CD14-positive monocyte (primary cell): ENCODE measurements around the gene WHRN. TPM values are rescaled to one million over a fixed set of nuclear protein-coding genes. Genes with fewer than 3 reads are reported as not detected.

Experiments used
- DNase-seq, 3 donors: peaks; one replicate each; pipeline ENCODE4 v3.0.0-alpha.2; 2011 to 2022
- H2AFZ ChIP-seq: 2 replicates; pipeline ENCODE4 v1.6.0; 2012; ENCODE audit warnings: mild to moderate bottlenecking, low read depth, low read length, inconsistent platforms; ENCODE audit not compliant: insufficient read depth, poor library complexity, severe bottlenecking
- H3K27ac ChIP-seq, 2 donors: 1 replicate in 1 of 2; 2 replicates in 1 of 2; pipeline ENCODE4 v1.5.1; 2012 to 2013; ENCODE audit warnings: low read length in 2 of 2, control low read depth in 1 of 2, inconsistent platforms in 1 of 2, low read depth in 1 of 2, mild to moderate bottlenecking in 1 of 2
- H3K27me3 ChIP-seq, 2 donors: one replicate each; pipeline versions ENCODE4 v1.6.0 to v1.6.1; 2011 to 2013; ENCODE audit warnings: low read length in 2 of 2; ENCODE audit not compliant: control insufficient read depth in 2 of 2, insufficient read depth in 2 of 2
- H3K36me3 ChIP-seq, 2 donors: replicated peaks in 1 of 2; 1 replicate in 1 of 2; 2 replicates in 1 of 2; pipeline versions ENCODE4 v1.5.1 to v1.6.1; 2012 to 2013; ENCODE audit warnings: low read length in 2 of 2, control low read depth in 1 of 2, inconsistent platforms in 1 of 2, mild to moderate bottlenecking in 1 of 2; ENCODE audit not compliant: insufficient read depth in 2 of 2, control insufficient read depth in 1 of 2
- H3K4me1 ChIP-seq, 2 donors: 1 replicate in 1 of 2; 2 replicates in 1 of 2; pipeline versions ENCODE4 v1.5.1 to v1.6.1; 2012 to 2013; ENCODE audit warnings: low read length in 2 of 2, control low read depth in 1 of 2, inconsistent platforms in 1 of 2, mild to moderate bottlenecking in 1 of 2, moderate library complexity in 1 of 2; ENCODE audit not compliant: insufficient read depth in 2 of 2, control insufficient read depth in 1 of 2
- H3K4me2 ChIP-seq: replicated peaks from 2 replicates; pipeline ENCODE3; 2012; ENCODE audit warnings: low read length, moderate library complexity, mild to moderate bottlenecking; ENCODE audit not compliant: poor library complexity, severe bottlenecking; ENCODE audit errors: extremely low read depth
- H3K4me3 ChIP-seq, 3 experiments: fragments of 200-600 bp in 1 of 3; sonication (generic) in 1 of 3; replicated peaks in 1 of 3; 1 replicate in 2 of 3; 2 replicates in 1 of 3; pipeline ENCODE4 v1.5.1; 2011 to 2013; ENCODE audit warnings: low read length in 3 of 3, mild to moderate bottlenecking in 3 of 3, control low read depth in 2 of 3, low read depth in 2 of 3, inconsistent platforms in 1 of 3, moderate library complexity in 1 of 3
- H3K79me2 ChIP-seq: 2 replicates; pipeline ENCODE4 v1.6.0; 2012; ENCODE audit warnings: mild to moderate bottlenecking, control low read depth, inconsistent platforms, low read length, moderate library complexity; ENCODE audit not compliant: insufficient read depth
- H3K9ac ChIP-seq: 2 replicates; pipeline ENCODE4 v1.6.0; 2017; ENCODE audit warnings: low read length, mild to moderate bottlenecking; ENCODE audit not compliant: insufficient read depth, poor library complexity, severe bottlenecking
- H3K9me3 ChIP-seq, 2 donors: replicated peaks in 1 of 2; 1 replicate in 1 of 2; 2 replicates in 1 of 2; pipeline versions ENCODE4 v1.5.1 to v1.6.1; 2012 to 2013; ENCODE audit warnings: low read length in 2 of 2, control low read depth in 1 of 2; ENCODE audit not compliant: control insufficient read depth in 1 of 2, insufficient read depth in 1 of 2
- H4K20me1 ChIP-seq: 2 replicates; pipeline ENCODE4 v1.6.0; 2012; ENCODE audit warnings: mild to moderate bottlenecking, low read length, control low read depth, moderate library complexity; ENCODE audit not compliant: insufficient read depth
- H3K27ac Mint-ChIP-seq, 7 donors: one replicate each; pipeline ENCODE4 v1.8.0; 2020; ENCODE audit warnings: mild to moderate bottlenecking in 7 of 7, mixed read lengths in 7 of 7, moderate library complexity in 6 of 7, inconsistent platforms in 2 of 7
- H3K27me3 Mint-ChIP-seq, 3 donors: one replicate each; pipeline ENCODE4 v1.8.0; 2021 to 2022; ENCODE audit warnings: low read depth in 3 of 3, mild to moderate bottlenecking in 3 of 3, mixed read lengths in 3 of 3, moderate library complexity in 3 of 3, inconsistent platforms in 1 of 3
- H3K36me3 Mint-ChIP-seq, 2 donors: one replicate each; pipeline ENCODE4 v1.8.0; 2020; ENCODE audit warnings: mixed read lengths in 2 of 2, inconsistent platforms in 1 of 2, mild to moderate bottlenecking in 1 of 2
- H3K4me1 Mint-ChIP-seq: one replicate; pipeline ENCODE4 v1.8.0; 2020; ENCODE audit warnings: mild to moderate bottlenecking, mixed read lengths
- H3K4me3 Mint-ChIP-seq, 2 donors: one replicate each; pipeline ENCODE4 v1.8.0; 2020; ENCODE audit warnings: mild to moderate bottlenecking in 2 of 2, mixed read lengths in 2 of 2, moderate library complexity in 1 of 2
- H3K9me3 Mint-ChIP-seq, 7 donors: one replicate each; pipeline ENCODE4 v1.8.0; 2020 to 2022; ENCODE audit warnings: mixed read lengths in 7 of 7, mild to moderate bottlenecking in 6 of 7, moderate library complexity in 6 of 7, inconsistent platforms in 2 of 7
- CTCF ChIP-seq: fragments of 200-600 bp; IDR thresholded peaks from one replicate; pipeline ENCODE4 v1.8.0; 2022; ENCODE audit warnings: antibody characterized with exemption, mild to moderate bottlenecking
- WGBS: methylation state at CpG from one replicate; pipeline ENCODE4 v1.1.5; 2013; ENCODE audit warnings: missing lambda C conversion rate; ENCODE audit not compliant: insufficient coverage; 5-methylcytosine and 5-hydroxymethylcytosine counted together
- intact Hi-C, 2 donors: fragments of 100-400 bp; cut with micrococcal nuclease; formaldehyde crosslinking; loops; one replicate each; pipeline versions ENCODE4 v1.15.0 to v1.15.1; 2023
- polyA plus RNA-seq, 3 donors: library from polyadenylated mRNA; depleted of rRNA in 1 of 3; unstranded in 2 of 3; stranded (reverse) in 1 of 3; fragments of 300-500 nt in 2 of 3; fragments of >200 nt in 1 of 3; fragmentation: Illumina TruSeq in 2 of 3; gene quantifications; 1 replicate in 2 of 3; 2 replicates in 1 of 3; pipeline ENCODE4 v1.2.3, GENCODE V29; 2012 to 2021

Gene WHRN
- polyA plus RNA-seq, 3 donors = 0.13 to 0.59 (median 0.30) TPM

GRCh38 chr9:114388357-114388682 lies 117.0 kb downstream of the WHRN start:
- Mint-ChIP-seq H3K27ac (peak overlapping the region; percentile 96 to 100 (median 99)), H3K27me3 (peaks cover 0 to 2% (median 0%) of the 10 kb centered on the region in 3 donors), H3K4me3 (peak overlapping the region; percentile 97 to 98), H3K9me3 (peaks cover 0 to 3% (median 0%) of the 10 kb centered on the region in 7 donors), H3K4me1 (peaks cover 72% of the 10 kb centered on the region), H3K36me3 (peaks cover 46 to 68% of the 10 kb centered on the region in 2 donors)
- Histone ChIP-seq H3K4me3 (peak overlapping the region; percentile 68 to 89 (median 88)), H3K79me2 (peaks cover 99% of the 10 kb centered on the region), H3K27ac (peak overlapping the region; percentile 98 to 100), H4K20me1 (peaks cover 49% of the 10 kb centered on the region), H3K36me3 (peaks cover 4 to 22% of the 10 kb centered on the region in 2 donors), H3K27me3 (no peaks in the 10 kb centered on the region), H3K4me1 (peaks cover 62 to 79% of the 10 kb centered on the region in 2 donors), H3K4me2 (peak overlapping the region; percentile 81), H2AFZ (no peak overlapping the region), H3K9ac (peak overlapping the region; percentile 87), H3K9me3 (no peaks in the 10 kb centered on the region)
- 77% methylated on average over 8 of the region's 9 CpGs for WGBS
- no peak for TF ChIP-seq CTCF
- DNase-seq = no peak
- intact Hi-C loops = loop anchor here in 1 of 2 donors (5.0 kb wide), 1 partner anchor 41 kb away; no protein-coding TSS in a partner anchor

GRCh38 chr9:114387680-114388356 lies 117.5 kb downstream of the WHRN start, which contains the start of gene AKNA:
TSS of gene AKNA (minus strand) at chr9:114387982. CDS start at chr9:114381333, 6,649 bp downstream.
- H3K9ac ChIP-seq = peak within 1 kb of the TSS; percentile 87
- H3K27me3 ChIP-seq = no peaks in the 10 kb centered on the region
- peaks cover 4 to 21% of the 10 kb centered on the region in 2 donors for H3K36me3 ChIP-seq
- no peak for TF ChIP-seq CTCF
- H4K20me1 ChIP-seq = peaks cover 52% of the 10 kb centered on the region
- H3K36me3 Mint-ChIP-seq = peaks cover 44 to 69% of the 10 kb centered on the region in 2 donors
- peak within 1 kb of the TSS; percentile 97 to 98 for H3K4me3 Mint-ChIP-seq
- intact Hi-C loops = loop anchor here (1.0 to 5.0 kb wide), 4 partner anchors 9 to 41 kb away; no protein-coding TSS in a partner anchor
- H2AFZ ChIP-seq = peak within 1 kb of the TSS; percentile 57
- peaks cover 77% of the 10 kb centered on the region for H3K4me1 Mint-ChIP-seq
- no peaks in the 10 kb centered on the region for H3K9me3 ChIP-seq
- H3K27me3 Mint-ChIP-seq = peaks cover 0 to 2% (median 0%) of the 10 kb centered on the region in 3 donors
- peaks cover 99% of the 10 kb centered on the region for H3K79me2 ChIP-seq
- H3K4me3 ChIP-seq = peak within 1 kb of the TSS; percentile 68 to 89 (median 88)
- peak; percentile 48 to 56 (median 49) for DNase-seq
- peak within 1 kb of the TSS; percentile 96 to 100 (median 99) for H3K27ac Mint-ChIP-seq
- H3K9me3 Mint-ChIP-seq = peaks cover 0 to 3% (median 0%) of the 10 kb centered on the region in 7 donors
- H3K4me2 ChIP-seq = peak within 1 kb of the TSS; percentile 81
- under 1% methylated on average over 21 of the region's 25 CpGs for WGBS
- peaks cover 67 to 79% of the 10 kb centered on the region in 2 donors for H3K4me1 ChIP-seq
- H3K27ac ChIP-seq = peak within 1 kb of the TSS; percentile 98 to 100
